ENCODE measurements around the gene CLEC2D.
"Not testable (repeated sequence)": the region's sequence is repeated elsewhere in the genome, so short reads cannot be mapped to it uniquely, and the experiment has no call there.

Gene CLEC2D, protein sequence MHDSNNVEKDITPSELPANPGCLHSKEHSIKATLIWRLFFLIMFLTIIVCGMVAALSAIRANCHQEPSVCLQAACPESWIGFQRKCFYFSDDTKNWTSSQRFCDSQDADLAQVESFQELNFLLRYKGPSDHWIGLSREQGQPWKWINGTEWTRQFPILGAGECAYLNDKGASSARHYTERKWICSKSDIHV

DNA sequence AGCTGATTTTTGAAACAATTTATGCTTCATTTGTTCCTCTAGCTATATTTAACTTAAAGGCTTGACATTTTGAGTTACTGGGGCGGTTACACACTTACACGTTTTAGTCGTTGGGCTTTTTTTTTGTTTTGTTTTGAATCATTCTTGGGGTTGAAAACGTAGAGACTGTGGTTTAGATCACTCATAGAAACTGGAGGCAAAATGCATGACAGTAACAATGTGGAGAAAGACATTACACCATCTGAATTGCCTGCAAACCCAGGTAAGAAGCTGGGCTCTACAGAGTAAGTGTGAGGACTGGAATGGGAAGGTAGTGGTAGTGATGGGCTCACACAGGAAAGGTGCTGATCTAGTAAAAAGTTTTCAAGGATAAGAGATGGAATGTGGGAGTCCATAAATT is at the start of gene CLEC2D:
CLEC2D (plus strand) TSS at position 180 of the 400 bp plus-strand sequence; CDS start at position 202, 22 bp downstream.
- Mint-ChIP-seq H3K27me3 (ENCODE audit: low read depth) (no peaks in the 10 kb centered on the region), H3K27ac (peak within 1 kb of the TSS; percentile 94), H3K4me3 (peak within 1 kb of the TSS; percentile 91), H3K4me1 (ENCODE audit: low read depth) (peaks cover 56% of the 10 kb centered on the region), H3K36me3 (ENCODE audit: low read depth) (peaks cover 68% of the 10 kb centered on the region), H3K9me3 (no peaks in the 10 kb centered on the region)

DNA sequence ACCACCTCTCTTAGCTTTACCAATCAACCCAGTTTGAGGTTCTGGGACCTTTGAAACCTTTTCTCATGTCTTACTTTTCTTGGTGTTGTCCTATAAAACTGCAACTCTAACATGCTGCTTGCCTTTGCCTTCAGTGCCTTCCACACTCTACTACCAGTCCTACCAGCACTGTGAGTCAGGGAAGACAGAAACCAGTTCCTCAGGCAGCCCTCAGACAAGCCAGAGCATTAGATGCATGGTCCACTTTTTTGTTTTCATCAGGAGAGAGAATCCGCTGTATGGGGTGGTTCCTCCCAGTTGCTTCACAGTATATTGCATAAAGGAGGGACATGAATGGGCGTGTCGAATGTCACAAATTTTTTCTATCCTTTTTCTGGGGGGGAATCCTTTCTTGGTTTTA is 44.5 kb upstream of the CLEC2D start:
- Mint-ChIP-seq H3K4me1 (ENCODE audit: low read depth) (peaks cover 1% of the 10 kb centered on the region), H3K4me3 (no peak overlapping the region), H3K9me3 (peaks cover 26% of the 10 kb centered on the region), H3K27me3 (ENCODE audit: low read depth) (peaks cover 5% of the 10 kb centered on the region), H3K27ac (no peak overlapping the region), H3K36me3 (ENCODE audit: low read depth) (peaks cover 30% of the 10 kb centered on the region)

DNA sequence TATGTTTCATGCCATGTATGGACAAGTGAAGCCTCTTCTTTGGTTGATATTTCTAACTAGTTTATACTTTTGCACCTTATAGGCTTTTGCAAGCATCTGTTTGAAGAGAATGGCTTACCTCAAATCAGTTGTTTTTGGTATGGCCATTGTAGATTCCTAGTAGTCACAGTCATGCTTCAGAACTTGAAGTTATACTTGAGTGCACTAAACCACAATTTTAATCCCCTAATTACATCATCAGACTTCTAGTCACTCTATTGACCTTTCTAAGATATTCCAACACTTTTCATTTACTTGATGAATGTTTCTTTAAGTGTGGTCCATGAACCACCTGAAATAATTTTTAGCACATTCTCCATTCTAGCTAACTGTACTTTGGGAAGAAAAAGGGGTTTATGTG is 43.2 kb upstream of the CLEC2D start:
- H3K27me3 Mint-ChIP-seq (ENCODE audit: low read depth), result peaks cover 9% of the 10 kb centered on the region
- no peak overlapping the region for H3K27ac Mint-ChIP-seq
- H3K36me3 Mint-ChIP-seq (ENCODE audit: low read depth), result peaks cover 35% of the 10 kb centered on the region
- peaks cover 2% of the 10 kb centered on the region for H3K4me1 Mint-ChIP-seq (ENCODE audit: low read depth)
- peaks cover 32% of the 10 kb centered on the region for H3K9me3 Mint-ChIP-seq
- no peak overlapping the region for H3K4me3 Mint-ChIP-seq

DNA sequence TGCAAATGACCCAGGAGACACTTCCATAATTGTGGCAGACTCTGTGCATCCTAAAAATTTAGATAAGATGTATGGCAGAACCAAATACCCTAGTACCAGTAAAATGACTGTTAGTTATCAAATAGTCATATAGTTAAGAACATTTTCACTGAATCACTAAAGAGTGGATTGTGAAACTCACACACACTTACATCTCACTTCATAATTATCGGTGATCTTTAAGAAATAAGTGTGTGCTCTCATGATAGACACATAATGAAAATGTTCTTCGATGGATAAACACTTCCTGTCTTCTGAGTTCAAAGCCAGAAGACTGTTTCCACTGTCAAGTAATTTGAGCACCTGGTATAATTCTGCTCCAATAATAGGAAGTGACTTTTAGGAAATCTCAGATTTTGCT is 42.7 kb upstream of the CLEC2D start:
- Mint-ChIP-seq H3K9me3 (peaks cover 32% of the 10 kb centered on the region), H3K27me3 (ENCODE audit: low read depth) (peaks cover 9% of the 10 kb centered on the region), H3K27ac (no peak overlapping the region), H3K36me3 (ENCODE audit: low read depth) (peaks cover 38% of the 10 kb centered on the region), H3K4me1 (ENCODE audit: low read depth) (peaks cover 5% of the 10 kb centered on the region), H3K4me3 (no peak overlapping the region)

DNA sequence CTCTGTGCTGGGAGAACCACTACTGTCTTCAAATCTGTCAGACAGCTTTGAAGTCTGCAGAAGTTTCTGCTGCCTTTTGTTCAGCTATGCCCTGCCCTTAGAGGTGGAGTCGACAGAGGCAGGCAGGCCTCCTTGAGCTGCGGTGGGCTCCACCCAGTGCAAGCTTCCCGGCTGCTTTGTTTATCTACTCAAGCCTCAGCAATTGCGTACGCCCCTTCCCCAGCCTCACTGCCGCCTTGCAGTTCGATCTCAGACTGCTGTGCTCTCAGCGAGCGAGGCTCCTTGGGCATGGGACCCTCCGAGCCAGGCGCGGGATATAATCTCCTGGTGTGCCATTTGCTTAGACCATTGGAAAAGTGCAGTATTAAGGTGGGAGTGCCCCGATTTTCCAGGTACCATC is 36.7 kb upstream of the CLEC2D start:
- Mint-ChIP-seq H3K4me1 (ENCODE audit: low read depth) (peaks cover 51% of the 10 kb centered on the region), H3K9me3 (peaks cover 16% of the 10 kb centered on the region), H3K4me3 (no peak overlapping the region), H3K27me3 (ENCODE audit: low read depth) (peaks cover 4% of the 10 kb centered on the region), H3K27ac (no peak overlapping the region), H3K36me3 (ENCODE audit: low read depth) (peaks cover 28% of the 10 kb centered on the region)

DNA sequence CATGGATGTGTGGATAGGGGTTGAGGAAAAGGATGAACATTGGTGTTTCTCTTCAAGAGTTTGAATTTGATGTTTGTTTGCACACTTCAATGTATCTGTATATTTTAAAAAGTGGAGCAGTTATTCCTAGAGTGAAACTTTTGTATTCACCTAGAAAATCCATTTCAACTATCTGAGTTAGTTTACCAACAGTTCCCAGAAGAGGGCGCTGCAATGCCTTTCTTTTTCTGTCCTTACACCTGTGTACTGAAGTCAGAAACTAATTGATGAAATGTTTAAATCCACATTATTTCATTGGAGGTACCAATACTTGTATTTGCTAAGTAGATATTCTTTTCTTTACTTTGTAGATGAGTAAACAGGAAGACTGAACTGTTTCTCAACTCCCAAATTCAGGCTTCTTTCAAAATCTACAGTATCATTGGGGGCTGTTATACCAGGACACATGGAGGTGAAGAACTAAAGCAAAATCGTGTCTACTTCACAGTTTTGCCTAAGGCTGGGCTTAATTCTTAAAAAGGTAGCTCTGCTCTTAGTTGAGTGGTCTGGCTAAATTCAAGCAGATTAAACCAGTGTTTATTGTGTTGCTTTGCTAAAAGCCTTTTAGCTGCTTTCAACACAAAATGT is 35.2 kb upstream of the CLEC2D start:
- Mint-ChIP-seq H3K27me3 (ENCODE audit: low read depth) (peaks cover 4% of the 10 kb centered on the region), H3K9me3 (peaks cover 13% of the 10 kb centered on the region), H3K27ac (peak overlapping the region; percentile 63), H3K36me3 (ENCODE audit: low read depth) (peaks cover 29% of the 10 kb centered on the region), H3K4me3 (peak overlapping the region; percentile 47), H3K4me1 (ENCODE audit: low read depth) (peaks cover 62% of the 10 kb centered on the region)

DNA sequence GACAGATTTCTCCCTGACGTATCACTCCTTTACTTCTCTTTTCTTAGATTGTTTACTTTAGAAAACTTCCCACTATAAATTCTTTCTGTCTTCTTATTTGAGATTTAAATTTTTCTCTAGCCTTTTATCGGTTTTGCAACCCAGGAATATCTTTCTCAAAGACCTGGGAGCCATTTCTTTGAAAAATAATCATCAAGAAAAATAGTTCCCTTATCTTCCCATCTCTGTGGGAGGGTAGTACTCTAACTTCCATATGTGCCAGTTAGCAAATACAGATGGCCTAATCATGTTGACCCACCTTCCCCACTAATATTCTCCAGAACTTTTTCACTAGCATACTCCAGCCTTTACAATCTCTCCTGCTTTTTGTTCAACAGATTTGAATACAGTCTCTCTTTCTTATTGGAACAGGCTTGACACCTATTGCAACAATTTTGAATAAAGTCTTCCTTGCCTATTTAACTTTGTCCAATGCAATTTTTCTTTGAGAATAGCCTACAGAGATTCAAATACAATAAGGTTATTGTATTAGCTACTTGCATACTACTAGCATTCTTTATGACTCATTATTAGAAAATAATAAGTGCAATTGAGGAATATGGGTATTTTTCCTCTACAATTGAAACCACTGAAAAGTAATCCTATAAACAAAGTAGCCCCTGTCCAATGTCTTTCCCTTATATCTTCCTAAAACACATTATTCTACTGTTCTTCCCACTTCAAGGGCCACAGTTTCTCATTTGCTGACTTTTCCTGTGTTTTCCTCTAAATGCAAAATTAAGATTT is 34.4 kb upstream of the CLEC2D start:
- Mint-ChIP-seq H3K4me3 (peak overlapping the region; percentile 6), H3K27ac (peak overlapping the region; percentile 1), H3K27me3 (ENCODE audit: low read depth) (peaks cover 4% of the 10 kb centered on the region), H3K4me1 (ENCODE audit: low read depth) (peaks cover 62% of the 10 kb centered on the region), H3K36me3 (ENCODE audit: low read depth) (peaks cover 26% of the 10 kb centered on the region), H3K9me3 (peaks cover 8% of the 10 kb centered on the region)

DNA sequence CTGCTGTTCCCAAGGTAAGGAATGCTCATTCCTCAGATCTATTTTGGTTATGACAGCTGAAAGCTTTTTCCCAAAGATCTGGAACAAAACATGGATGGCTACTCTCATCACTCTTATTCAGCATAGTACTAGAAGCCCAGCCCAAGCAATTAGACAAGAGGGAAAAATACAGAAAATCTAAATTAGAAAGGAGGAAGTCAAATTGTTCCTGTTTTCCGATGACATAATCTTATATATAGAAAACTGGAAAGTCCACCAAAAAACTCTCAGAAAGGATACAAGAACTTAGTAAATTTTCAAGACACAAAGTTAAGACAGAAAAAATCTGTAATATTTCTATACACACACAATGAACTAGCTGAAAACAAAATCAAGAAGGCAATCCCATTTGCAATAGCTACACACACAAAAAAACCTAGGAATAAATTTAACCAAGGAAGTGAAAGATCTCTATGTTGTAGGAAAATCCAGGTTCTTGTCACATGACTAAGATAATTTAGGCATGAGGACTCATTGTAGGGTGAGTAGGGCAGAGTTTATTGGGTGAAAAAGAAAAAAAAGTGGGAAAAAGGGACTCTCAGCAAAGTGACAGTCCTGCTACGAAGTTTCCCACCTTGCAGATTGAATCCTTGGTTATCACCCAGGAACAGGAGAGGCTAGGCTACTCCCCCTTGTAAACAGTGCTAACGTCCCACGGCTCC is 33.2 kb upstream of the CLEC2D start:
- peaks cover 60% of the 10 kb centered on the region for H3K4me1 Mint-ChIP-seq (ENCODE audit: low read depth)
- peak overlapping the region; percentile 54 for H3K27ac Mint-ChIP-seq
- no peaks in the 10 kb centered on the region for H3K27me3 Mint-ChIP-seq (ENCODE audit: low read depth)
- no peak overlapping the region for H3K4me3 Mint-ChIP-seq
- peaks cover 12% of the 10 kb centered on the region for H3K9me3 Mint-ChIP-seq
- peaks cover 27% of the 10 kb centered on the region for H3K36me3 Mint-ChIP-seq (ENCODE audit: low read depth)

DNA sequence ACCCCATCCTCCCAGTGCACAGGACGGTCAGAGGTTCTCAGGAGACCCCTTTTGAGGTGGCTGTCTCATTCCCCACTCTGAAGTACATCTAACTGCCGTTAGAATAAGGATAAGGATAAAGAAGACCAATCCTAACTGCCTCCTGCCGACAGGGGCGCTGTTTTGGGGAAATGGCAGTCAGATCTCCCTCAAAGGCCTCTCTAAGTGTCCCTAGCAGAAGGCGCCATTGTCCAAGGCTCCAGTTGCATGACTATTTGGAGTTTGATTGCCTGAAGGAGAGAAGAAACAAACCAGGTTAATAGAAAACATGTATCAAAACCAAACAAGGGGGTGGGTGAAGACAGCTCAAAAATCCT is 32.7 kb upstream of the CLEC2D start:
- Mint-ChIP-seq H3K4me3 (no peak overlapping the region), H3K27ac (no peak overlapping the region), H3K4me1 (ENCODE audit: low read depth) (peaks cover 56% of the 10 kb centered on the region), H3K27me3 (ENCODE audit: low read depth) (no peaks in the 10 kb centered on the region), H3K9me3 (peaks cover 12% of the 10 kb centered on the region), H3K36me3 (ENCODE audit: low read depth) (peaks cover 23% of the 10 kb centered on the region)

DNA sequence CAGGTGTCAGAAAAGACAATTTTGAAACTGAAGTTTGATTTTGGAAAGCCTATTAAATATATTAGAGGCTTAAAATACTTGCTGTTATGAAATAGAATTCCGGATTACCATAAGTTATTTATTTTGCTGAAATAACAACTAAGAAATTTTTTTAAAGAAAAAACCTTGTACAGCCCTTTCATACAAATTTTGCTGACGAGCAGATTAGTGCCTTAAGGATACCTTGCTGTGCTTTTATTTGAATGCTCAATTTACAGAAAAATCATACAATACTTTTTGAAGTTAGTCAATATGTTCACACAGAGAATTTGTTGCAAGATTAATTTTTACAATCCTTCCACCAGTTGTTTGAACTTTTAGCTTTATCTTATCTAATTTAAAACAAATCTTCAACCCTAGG is 29.5 kb upstream of the CLEC2D start:
- Mint-ChIP-seq H3K4me1 (ENCODE audit: low read depth) (peaks cover 53% of the 10 kb centered on the region), H3K4me3 (no peak overlapping the region), H3K9me3 (peaks cover 16% of the 10 kb centered on the region), H3K27ac (no peak overlapping the region), H3K27me3 (ENCODE audit: low read depth) (no peaks in the 10 kb centered on the region), H3K36me3 (ENCODE audit: low read depth) (peaks cover 18% of the 10 kb centered on the region)

DNA sequence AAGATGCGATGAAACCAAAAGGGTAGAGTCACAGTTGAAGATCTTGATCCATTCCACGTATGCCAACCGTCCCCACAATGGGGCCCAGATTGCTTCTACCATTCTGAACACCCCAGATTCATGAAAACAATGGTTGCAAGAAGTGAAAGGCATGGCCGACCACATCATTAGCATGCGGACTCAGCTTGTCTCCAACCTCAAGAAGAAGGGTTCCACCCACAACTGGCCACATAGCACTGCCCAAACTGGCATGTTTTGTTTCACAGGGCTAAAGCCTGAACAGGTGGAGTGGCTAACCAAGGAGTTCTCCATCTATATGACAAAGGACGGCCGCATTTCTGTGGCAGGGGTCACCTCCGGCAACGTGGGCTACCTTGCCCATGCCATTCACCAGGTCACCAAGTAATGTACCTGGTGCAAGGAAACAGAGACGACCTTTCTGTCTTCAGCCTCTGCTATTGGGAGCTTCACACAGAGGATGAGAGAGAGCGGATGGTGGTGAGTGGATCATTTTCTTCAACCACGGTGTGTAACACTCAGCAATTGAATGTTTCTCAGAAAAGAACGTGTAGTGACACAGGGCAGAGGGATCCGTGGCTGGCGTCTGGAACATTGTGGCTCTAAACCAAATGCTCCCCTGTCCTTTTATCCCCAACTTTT is 26.8 kb upstream of the CLEC2D start:
- H3K36me3 Mint-ChIP-seq (ENCODE audit: low read depth), result peaks cover 21% of the 10 kb centered on the region
- no peaks in the 10 kb centered on the region for H3K27me3 Mint-ChIP-seq (ENCODE audit: low read depth)
- peak overlapping the region; percentile 82 for H3K27ac Mint-ChIP-seq
- H3K4me3 Mint-ChIP-seq, result peak overlapping the region; percentile 30
- H3K4me1 Mint-ChIP-seq (ENCODE audit: low read depth), result peaks cover 53% of the 10 kb centered on the region
- peaks cover 22% of the 10 kb centered on the region for H3K9me3 Mint-ChIP-seq

DNA sequence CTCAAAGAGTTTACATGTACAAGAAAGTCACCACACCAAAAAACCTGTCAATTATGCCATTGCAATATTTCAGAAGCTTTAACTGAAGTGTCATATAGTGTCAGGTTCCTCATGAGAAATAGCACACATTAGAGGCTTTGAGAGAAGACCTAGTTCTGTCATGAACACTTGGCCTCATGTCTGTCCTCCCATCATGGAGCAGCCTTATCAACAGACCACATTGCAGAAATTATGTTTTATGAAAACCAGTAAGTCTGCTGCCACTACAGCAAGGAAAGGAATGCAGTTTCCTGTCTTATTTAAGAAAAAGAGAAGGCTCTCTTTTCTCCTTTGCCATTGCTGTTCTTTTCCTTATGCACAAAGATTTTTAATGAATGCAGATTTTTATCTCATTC is 26.2 kb upstream of the CLEC2D start:
- Mint-ChIP-seq H3K4me3 (peak overlapping the region; percentile 30), H3K27ac (peak overlapping the region; percentile 82), H3K4me1 (ENCODE audit: low read depth) (peaks cover 50% of the 10 kb centered on the region), H3K36me3 (ENCODE audit: low read depth) (peaks cover 24% of the 10 kb centered on the region), H3K27me3 (ENCODE audit: low read depth) (no peaks in the 10 kb centered on the region), H3K9me3 (peaks cover 22% of the 10 kb centered on the region)

DNA sequence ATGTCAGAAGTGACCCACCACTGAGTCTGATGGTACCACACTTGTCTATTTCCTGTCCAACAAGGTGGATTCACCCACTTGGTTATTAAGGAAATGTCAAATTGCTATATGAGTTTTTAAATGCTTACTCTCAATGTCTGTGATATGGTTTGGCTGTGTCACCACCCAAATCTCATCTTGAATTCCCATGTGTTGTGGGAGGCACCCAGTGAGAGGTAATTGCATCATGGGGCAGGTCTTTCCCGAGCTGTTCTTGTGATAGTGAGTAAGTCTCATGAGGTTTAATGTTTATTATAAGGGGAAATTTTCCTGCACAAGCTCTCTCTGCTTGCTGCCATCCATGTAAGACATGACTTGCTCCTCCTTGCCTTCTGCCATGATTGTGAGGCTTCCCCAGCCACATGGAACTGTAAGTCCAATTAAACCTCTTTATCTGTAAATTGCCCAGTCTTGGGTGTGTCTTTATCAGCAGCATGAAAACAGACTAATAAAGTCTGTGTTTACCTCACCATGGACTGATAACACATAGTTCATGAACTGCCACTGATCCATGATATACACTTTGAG is 24.4 kb upstream of the CLEC2D start:
- peaks cover 19% of the 10 kb centered on the region for H3K9me3 Mint-ChIP-seq
- H3K36me3 Mint-ChIP-seq (ENCODE audit: low read depth), result peaks cover 32% of the 10 kb centered on the region
- peak overlapping the region; percentile 55 for H3K27ac Mint-ChIP-seq
- H3K4me3 Mint-ChIP-seq; H3K27me3 Mint-ChIP-seq (ENCODE audit: low read depth): not testable (repeated sequence)
- H3K4me1 Mint-ChIP-seq (ENCODE audit: low read depth), result peaks cover 42% of the 10 kb centered on the region
